Astrocyte (in vitro differentiated cells and primary cell): ENCODE measurements around the gene SLC44A1. TPM values are rescaled to one million over a fixed set of nuclear protein-coding genes. Genes with fewer than 3 reads are reported as not detected.

Experiments
- DNase-seq: peaks from one replicate; pipeline ENCODE4 v3.0.0-alpha.2; 2010; ENCODE audit warnings: low read depth
- FAIRE-seq: peaks from 2 replicates; lab custom pipeline; 2011; peaks lifted over from hg19 to GRCh38; lab: Jason Lieb, UNC
- H2AFZ ChIP-seq: 2 replicates; pipeline ENCODE4 v1.6.0; 2012; ENCODE audit warnings: low read depth, low read length, inconsistent platforms
- H3K27ac ChIP-seq: 2 replicates; pipeline ENCODE4 v1.5.1; 2011; ENCODE audit warnings: low read depth, low read length, inconsistent platforms
- H3K27me3 ChIP-seq: 2 replicates; pipeline ENCODE4 v1.6.0; 2011; ENCODE audit warnings: low read length, inconsistent platforms; ENCODE audit not compliant: insufficient read depth
- H3K36me3 ChIP-seq: 2 replicates; pipeline ENCODE4 v1.5.1; 2011; ENCODE audit warnings: low read length, inconsistent platforms; ENCODE audit not compliant: insufficient read depth
- H3K4me1 ChIP-seq: 2 replicates; pipeline ENCODE4 v1.5.1; 2011; ENCODE audit warnings: low read length, inconsistent platforms; ENCODE audit not compliant: insufficient read depth
- H3K4me2 ChIP-seq: 2 replicates; pipeline ENCODE4 v1.6.0; 2012; ENCODE audit warnings: low read length, inconsistent platforms
- H3K4me3 ChIP-seq: 2 replicates; pipeline ENCODE4 v1.5.1; 2011; ENCODE audit warnings: low read depth, mild to moderate bottlenecking, low read length, inconsistent platforms; ENCODE audit not compliant: insufficient read depth
- H3K79me2 ChIP-seq: 2 replicates; pipeline ENCODE4 v1.6.0; 2012; ENCODE audit warnings: mild to moderate bottlenecking, low read length, inconsistent platforms; ENCODE audit not compliant: insufficient read depth
- H3K9ac ChIP-seq: 2 replicates; pipeline ENCODE4 v1.6.0; 2012; ENCODE audit warnings: mild to moderate bottlenecking, low read length, inconsistent platforms
- H3K9me3 ChIP-seq: 2 replicates; pipeline ENCODE4 v1.5.1; 2012; ENCODE audit warnings: low read depth, mild to moderate bottlenecking, low read length, inconsistent platforms; ENCODE audit not compliant: insufficient read depth
- H4K20me1 ChIP-seq: 2 replicates; pipeline ENCODE4 v1.6.0; 2012; ENCODE audit warnings: low read length, inconsistent platforms; ENCODE audit not compliant: insufficient read depth
- H3K27ac Mint-ChIP-seq: one replicate; pipeline ENCODE4 v1.8.0; 2021; ENCODE audit warnings: mild to moderate bottlenecking, mixed read lengths; ENCODE audit not compliant: unreplicated experiment
- H3K27me3 Mint-ChIP-seq: one replicate; pipeline ENCODE4 v1.8.0; 2021; ENCODE audit warnings: low read depth, mixed read lengths; ENCODE audit not compliant: unreplicated experiment
- H3K36me3 Mint-ChIP-seq: one replicate; pipeline ENCODE4 v1.8.0; 2021; ENCODE audit warnings: low read depth, mixed read lengths; ENCODE audit not compliant: unreplicated experiment
- H3K4me1 Mint-ChIP-seq: one replicate; pipeline ENCODE4 v1.8.0; 2021; ENCODE audit warnings: low read depth, mixed read lengths; ENCODE audit not compliant: unreplicated experiment
- H3K4me3 Mint-ChIP-seq: one replicate; pipeline ENCODE4 v1.8.0; 2021; ENCODE audit warnings: mild to moderate bottlenecking, moderate library complexity, mixed read lengths; ENCODE audit not compliant: unreplicated experiment
- H3K9me3 Mint-ChIP-seq: one replicate; pipeline ENCODE4 v1.8.0; 2021; ENCODE audit warnings: mild to moderate bottlenecking, mixed read lengths; ENCODE audit not compliant: unreplicated experiment
- CTCF ChIP-seq: IDR thresholded peaks from 2 replicates; pipeline ENCODE4 v1.5.1; 2011; ENCODE audit warnings: low read depth, mild to moderate bottlenecking, inconsistent platforms, low read length, moderate library complexity; ENCODE audit not compliant: insufficient read depth
- EZH2 ChIP-seq: IDR thresholded peaks from 2 replicates; pipeline ENCODE4 v1.6.1; 2012; ENCODE audit warnings: mild to moderate bottlenecking, low read length, inconsistent platforms; ENCODE audit not compliant: insufficient read depth
- total RNA-seq: library from RNA; stranded (reverse); gene quantifications from 2 replicates; pipeline ENCODE4 v1.2.1, GENCODE V29; 2021

The SLC44A1 gene
- total RNA-seq, 1 donor from 2014 or later, result 43.8 TPM

GRCh38 chr9:105290954-105291353 is 46.5 kb downstream of the SLC44A1 start:
- no peak overlapping the region for H3K4me3 Mint-ChIP-seq
- FAIRE-seq (no peak), DNase-seq (no peak)
- peak overlapping the region; percentile 30 for H3K27ac Mint-ChIP-seq
- Histone ChIP-seq H3K4me1 (peaks cover under 1% of the 10 kb centered on the region), H3K79me2 (no peaks in the 10 kb centered on the region), H3K4me3 (no peak overlapping the region), H3K36me3 (no peaks in the 10 kb centered on the region), H3K9me3 (no peaks in the 10 kb centered on the region), H2AFZ (no peak overlapping the region), H3K9ac (no peak overlapping the region), H4K20me1 (no peaks in the 10 kb centered on the region), H3K27me3 (no peaks in the 10 kb centered on the region), H3K27ac (no peak overlapping the region), H3K4me2 (no peak overlapping the region)
- no peaks in the 10 kb centered on the region for H3K36me3 Mint-ChIP-seq
- H3K4me1 Mint-ChIP-seq, result peaks cover 55% of the 10 kb centered on the region
- no peaks in the 10 kb centered on the region for H3K27me3 Mint-ChIP-seq
- TF ChIP-seq CTCF (no peak), EZH2 (no peak)
- no peaks in the 10 kb centered on the region for H3K9me3 Mint-ChIP-seq

- Histone ChIP-seq H3K4me3 (no peak overlapping the region), H2AFZ (no peak overlapping the region), H3K9me3 (no peaks in the 10 kb centered on the region), H4K20me1 (no peaks in the 10 kb centered on the region), H3K27me3 (no peaks in the 10 kb centered on the region), H3K4me2 (no peak overlapping the region), H3K9ac (no peak overlapping the region), H3K4me1 (peaks cover 5% of the 10 kb centered on the region), H3K79me2 (no peaks in the 10 kb centered on the region), H3K27ac (no peak overlapping the region), H3K36me3 (no peaks in the 10 kb centered on the region)
- Mint-ChIP-seq H3K27me3 (no peaks in the 10 kb centered on the region), H3K4me1 (peaks cover 59% of the 10 kb centered on the region), H3K36me3 (no peaks in the 10 kb centered on the region), H3K4me3 (no peak overlapping the region), H3K9me3 (no peaks in the 10 kb centered on the region), H3K27ac (peak overlapping the region; percentile 63)
- DNase-seq (no peak), FAIRE-seq (no peak)
- TF ChIP-seq CTCF, result no peak
- no peak for TF ChIP-seq EZH2
Observed at GRCh38 chr9:105291422-105291859, 47.0 kb downstream of the SLC44A1 start.

GRCh38 chr9:105291938-105292337 is 47.5 kb downstream of the SLC44A1 start:
- H3K27ac Mint-ChIP-seq, result peak overlapping the region; percentile 63
- H4K20me1 ChIP-seq, result no peaks in the 10 kb centered on the region
- DNase-seq (no peak), FAIRE-seq (no peak)
- no peaks in the 10 kb centered on the region for H3K36me3 Mint-ChIP-seq
- no peak overlapping the region for H3K4me2 ChIP-seq
- no peak overlapping the region for H2AFZ ChIP-seq
- TF ChIP-seq CTCF, result no peak
- TF ChIP-seq EZH2, result no peak
- peaks cover 9% of the 10 kb centered on the region for H3K4me1 ChIP-seq
- no peaks in the 10 kb centered on the region for H3K9me3 Mint-ChIP-seq
- no peak overlapping the region for H3K4me3 Mint-ChIP-seq
- H3K36me3 ChIP-seq, result no peaks in the 10 kb centered on the region
- no peaks in the 10 kb centered on the region for H3K79me2 ChIP-seq
- no peaks in the 10 kb centered on the region for H3K27me3 Mint-ChIP-seq
- H3K4me1 Mint-ChIP-seq, result peaks cover 60% of the 10 kb centered on the region
- no peak overlapping the region for H3K4me3 ChIP-seq
- H3K27ac ChIP-seq, result no peak overlapping the region
- H3K9me3 ChIP-seq, result no peaks in the 10 kb centered on the region
- no peaks in the 10 kb centered on the region for H3K27me3 ChIP-seq
- no peak overlapping the region for H3K9ac ChIP-seq
